ENCODE data around the gene DIAPH2. TPM values are rescaled to one million over a fixed set of nuclear protein-coding genes. Genes with fewer than 3 reads are reported as not detected.

DIAPH2 gene
- total and polyA plus RNA-seq, 4 donors, result 7.2 to 57.6 (median 15.5) TPM

- Histone ChIP-seq H3K9me3 (ENCODE audit: control insufficient read depth in 4 of 4, insufficient read depth in 3 of 4, low read length in 3 of 4) (no peaks in the 10 kb centered on the region), H3K27ac (ENCODE audit: low read depth in 1 of 2, low read length in 1 of 2) (no peak overlapping the region), H3K4me1 (ENCODE audit: control insufficient read depth in 5 of 5, insufficient read depth in 5 of 5, low read length in 5 of 5) (peaks cover 0 to 9% (median 0%) of the 10 kb centered on the region in 5 donors), H3K36me3 (ENCODE audit: control insufficient read depth in 4 of 4, insufficient read depth in 4 of 4, low read length in 4 of 4) (no peaks in the 10 kb centered on the region), H3K27me3 (ENCODE audit: control insufficient read depth in 3 of 3, insufficient read depth in 3 of 3, low read length in 2 of 3) (peaks cover 0 to 14% (median 3%) of the 10 kb centered on the region in 3 donors), H3K4me3 (no peak overlapping the region), H3K9ac (ENCODE audit: insufficient read depth in 1 of 2, low read length in 2 of 2) (no peak overlapping the region)
- 87 to 93% methylated on average over 2 of the region's 2 CpGs for WGBS, 2 donors
- no peak for TF ChIP-seq CTCF (IDR thresholded peaks at IDR 0.05; ENCODE audit: control extremely low read depth, extremely low read depth)
- DNase-seq (peak in 2 of 3 donors; percentile 49 to 82), ATAC-seq (ENCODE audit: insufficient read depth, low FRiP score) (no peak)
Measured at GRCh38 chrX:97367125-97367524, 682.5 kb downstream of the DIAPH2 start.

- Histone ChIP-seq H3K9ac (ENCODE audit: insufficient read depth in 1 of 2, low read length in 2 of 2) (no peak overlapping the region), H3K27ac (ENCODE audit: low read depth in 1 of 2, low read length in 1 of 2) (no peak overlapping the region), H3K9me3 (ENCODE audit: control insufficient read depth in 4 of 4, insufficient read depth in 3 of 4, low read length in 3 of 4) (no peaks in the 10 kb centered on the region), H3K36me3 (ENCODE audit: control insufficient read depth in 4 of 4, insufficient read depth in 4 of 4, low read length in 4 of 4) (no peaks in the 10 kb centered on the region), H3K4me1 (ENCODE audit: control insufficient read depth in 5 of 5, insufficient read depth in 5 of 5, low read length in 5 of 5) (peaks cover 0 to 9% (median 0%) of the 10 kb centered on the region in 5 donors), H3K4me3 (no peak overlapping the region), H3K27me3 (ENCODE audit: control insufficient read depth in 3 of 3, insufficient read depth in 3 of 3, low read length in 2 of 3) (peaks cover 0 to 14% (median 3%) of the 10 kb centered on the region in 3 donors)
- ATAC-seq (ENCODE audit: insufficient read depth, low FRiP score), result no peak
- 76 to 87% methylated on average over 1 of the region's 1 CpG for WGBS, 2 donors
- no peak for DNase-seq
- no peak for TF ChIP-seq CTCF (IDR thresholded peaks at IDR 0.05; ENCODE audit: control extremely low read depth, extremely low read depth)
Measured at GRCh38 chrX:97369947-97370346, 685.3 kb downstream of the DIAPH2 start.

- DNase-seq (peak in 2 of 3 donors; percentile 13 to 46), ATAC-seq (ENCODE audit: insufficient read depth, low FRiP score) (no peak)
- no peaks in the 10 kb centered on the region for H3K36me3 ChIP-seq (ENCODE audit: control insufficient read depth in 4 of 4, insufficient read depth in 4 of 4, low read length in 4 of 4)
- no peak overlapping the region for H3K4me3 ChIP-seq
- peaks cover 0 to under 1% (median 0%) of the 10 kb centered on the region in 5 donors for H3K4me1 ChIP-seq (ENCODE audit: control insufficient read depth in 5 of 5, insufficient read depth in 5 of 5, low read length in 5 of 5)
- H3K27me3 ChIP-seq (ENCODE audit: control insufficient read depth in 3 of 3, insufficient read depth in 3 of 3, low read length in 2 of 3), result peaks cover 0 to 13% (median 3%) of the 10 kb centered on the region in 3 donors
- TF ChIP-seq CTCF (IDR thresholded peaks at IDR 0.05; ENCODE audit: control extremely low read depth, extremely low read depth), result no peak
- WGBS, 2 donors, result 78 to 91% methylated on average over 6 of the region's 6 CpGs
- no peak overlapping the region for H3K9ac ChIP-seq (ENCODE audit: insufficient read depth in 1 of 2, low read length in 2 of 2)
- no peaks in the 10 kb centered on the region for H3K9me3 ChIP-seq (ENCODE audit: control insufficient read depth in 4 of 4, insufficient read depth in 3 of 4, low read length in 3 of 4)
- H3K27ac ChIP-seq (ENCODE audit: low read depth in 1 of 2, low read length in 1 of 2), result no peak overlapping the region
Measured at GRCh38 chrX:97372001-97372766, 687.5 kb downstream of the DIAPH2 start.
